OCI-LY1 (cell line): Measurements from ENCODE around the gene MFSD12.

Experiments
- H2AFZ ChIP-seq: fragments of 200-600 bp; sonication (generic), shearing (Covaris generic); 2 replicates; pipeline ENCODE4 v1.6.0; 2014; ENCODE audit warnings: antibody characterized with exemption, mild to moderate bottlenecking, low read length
- H3F3A ChIP-seq: fragments of 200-600 bp; sonication (generic), shearing (Covaris generic); 2 replicates; pipeline ENCODE4 v1.6.0; 2014; ENCODE audit warnings: mild to moderate bottlenecking, antibody characterized with exemption, low read length, moderate library complexity; ENCODE audit not compliant: insufficient read depth
- H3K27ac ChIP-seq: fragments of 200-600 bp; sonication (generic); 2 replicates; pipeline ENCODE4 v1.5.1; 2014; ENCODE audit warnings: low read length, mixed run types, mild to moderate bottlenecking, low read depth; ENCODE audit not compliant: poor library complexity, severe bottlenecking
- H3K27me3 ChIP-seq: fragments of 200-600 bp; sonication (generic); 2 replicates; pipeline ENCODE4 v1.6.0; 2014; ENCODE audit warnings: antibody characterized with exemption, mild to moderate bottlenecking, low read length, moderate library complexity; ENCODE audit not compliant: insufficient read depth
- H3K36me3 ChIP-seq: fragments of 200-600 bp; sonication (generic); 2 replicates; pipeline ENCODE4 v1.6.1; 2014; ENCODE audit warnings: mild to moderate bottlenecking, antibody characterized with exemption, low read length, moderate library complexity, mixed read lengths; ENCODE audit not compliant: insufficient read depth
- H3K4me1 ChIP-seq: fragments of 200-600 bp; sonication (generic); 2 replicates; pipeline ENCODE4 v1.5.1; 2014; ENCODE audit warnings: mild to moderate bottlenecking, low read length, moderate library complexity; ENCODE audit not compliant: insufficient read depth, severe bottlenecking
- H3K4me2 ChIP-seq: fragments of 200-600 bp; sonication (generic), shearing (Covaris generic); 2 replicates; pipeline ENCODE4 v1.6.1; 2014; ENCODE audit warnings: low read length
- H3K4me3 ChIP-seq: fragments of 200-600 bp; sonication (generic); 2 replicates; pipeline ENCODE4 v1.5.1; 2014; ENCODE audit warnings: low read length, low read depth, mild to moderate bottlenecking, mixed read lengths; ENCODE audit not compliant: poor library complexity, severe bottlenecking
- H3K79me2 ChIP-seq: fragments of 200-600 bp; shearing (Covaris generic); 2 replicates; pipeline ENCODE4 v1.6.1; 2016; ENCODE audit warnings: mixed run types, low read length, mixed read lengths; ENCODE audit not compliant: insufficient read depth
- H3K9ac ChIP-seq: fragments of 200-600 bp; sonication (generic), shearing (Covaris generic); 2 replicates; pipeline ENCODE4 v1.6.1; 2014; ENCODE audit warnings: mild to moderate bottlenecking, low read length, mixed read lengths
- H3K9me2 ChIP-seq: fragments of 200-600 bp; sonication (generic), shearing (Covaris generic); 2 replicates; pipeline ENCODE4 v1.6.1; 2014; ENCODE audit warnings: low read depth, mild to moderate bottlenecking, low read length, mixed read lengths
- H3K9me3 ChIP-seq: fragments of 200-600 bp; shearing (Covaris generic); 2 replicates; pipeline ENCODE4 v1.6.1; 2014; ENCODE audit warnings: low read length, mixed read lengths
- H4K20me1 ChIP-seq: fragments of 200-600 bp; sonication (generic), shearing (Covaris generic); 2 replicates; pipeline ENCODE4 v1.6.0; 2016; ENCODE audit warnings: mild to moderate bottlenecking, low read length; ENCODE audit not compliant: insufficient read depth
- CTCF ChIP-seq: fragments of 200-600 bp; sonication (generic), shearing (Covaris generic); IDR thresholded peaks from 2 replicates; pipeline ENCODE4 v1.5.1; 2017; ENCODE audit warnings: mild to moderate bottlenecking, antibody characterized with exemption, low read length, moderate library complexity, mixed read lengths
- EZH2 ChIP-seq: fragments of 200-600 bp; sonication (generic), shearing (Covaris generic); IDR thresholded peaks from 2 replicates; pipeline ENCODE4 v1.8.0; 2017; ENCODE audit warnings: borderline replicate concordance, mixed run types, mild to moderate bottlenecking, antibody characterized with exemption, low read length, moderate library complexity, mixed read lengths

The MFSD12 gene

GRCh38 chr19:3507371-3508120, 49.8 kb downstream of the MFSD12 start:
- no peaks in the 10 kb centered on the region for H3F3A ChIP-seq
- peaks cover 17% of the 10 kb centered on the region; the same call in 1 of the 2 replicates for H3K36me3 ChIP-seq
- TF ChIP-seq CTCF (no peak), EZH2 (no peak)
- no peaks in the 10 kb centered on the region for H4K20me1 ChIP-seq
- peak overlapping the region; percentile 36 for H3K27ac ChIP-seq
- peak overlapping the region; percentile 99 for H3K4me3 ChIP-seq
- H3K27me3 ChIP-seq = no peaks in the 10 kb centered on the region
- H3K4me2 ChIP-seq = peak overlapping the region; percentile 99
- peaks cover 11% of the 10 kb centered on the region for H3K79me2 ChIP-seq
- H3K4me1 ChIP-seq = peaks cover 21% of the 10 kb centered on the region
- H3K9me2 ChIP-seq = no peaks in the 10 kb centered on the region
- H3K9ac ChIP-seq = peak overlapping the region; percentile 99
- H2AFZ ChIP-seq = no peak overlapping the region
- H3K9me3 ChIP-seq = no peaks in the 10 kb centered on the region

DNA sequence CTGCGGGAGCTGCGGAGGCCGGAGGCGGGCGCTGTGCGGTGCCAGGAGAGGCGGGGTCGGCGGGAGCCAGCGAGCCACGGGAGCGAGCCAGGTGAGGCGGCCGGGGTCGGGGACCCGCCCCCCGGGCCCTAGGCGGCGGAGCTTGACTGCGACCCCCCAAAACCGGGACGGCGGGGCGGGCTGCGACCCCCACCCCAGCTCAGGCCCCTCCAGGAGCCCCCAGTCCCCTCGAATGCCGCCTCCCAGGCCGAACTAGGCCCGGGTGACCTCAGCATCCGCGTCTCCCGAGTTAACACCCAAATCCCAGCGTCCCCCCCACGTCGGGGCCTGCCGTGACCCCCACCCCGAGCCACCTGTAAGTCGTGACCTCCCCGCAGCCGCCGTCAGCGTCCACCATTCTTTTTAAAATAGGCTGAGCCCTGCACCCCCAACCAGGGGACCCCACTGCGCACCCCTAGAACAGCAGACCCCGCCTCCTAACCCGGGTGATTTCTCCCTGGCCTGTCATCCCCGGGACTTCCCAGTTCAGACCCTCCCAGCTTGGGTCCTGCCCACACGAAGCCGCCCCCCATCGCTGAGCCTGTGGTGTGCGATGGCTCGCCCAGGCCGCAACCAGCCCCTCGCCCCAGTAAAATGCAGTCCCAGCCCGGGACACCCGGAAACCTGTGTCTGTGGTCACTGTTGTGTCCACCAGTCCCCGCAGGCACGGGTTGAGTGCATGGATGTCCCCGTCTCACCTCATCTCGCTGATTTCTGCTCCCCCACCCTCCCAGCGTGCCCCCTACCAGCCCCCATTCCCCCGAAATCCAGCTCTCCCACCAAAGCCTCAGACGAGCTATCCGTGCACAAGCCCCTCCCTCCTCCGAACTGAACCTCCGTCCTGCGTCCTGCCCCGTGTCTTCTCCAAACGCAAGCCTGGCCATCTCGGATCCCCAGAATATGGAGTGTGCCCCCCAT, 50.7 kb downstream of the MFSD12 start:
- Histone ChIP-seq H3K27me3 (no peaks in the 10 kb centered on the region), H3K9me2 (no peaks in the 10 kb centered on the region), H3K27ac (peak overlapping the region; percentile 36), H3K4me1 (peaks cover 21% of the 10 kb centered on the region), H3F3A (no peaks in the 10 kb centered on the region), H3K4me2 (peak overlapping the region; percentile 99), H4K20me1 (no peaks in the 10 kb centered on the region), H3K4me3 (peak overlapping the region; percentile 99), H2AFZ (no peak overlapping the region), H3K9ac (peak overlapping the region; percentile 99), H3K9me3 (no peaks in the 10 kb centered on the region), H3K79me2 (peaks cover 11% of the 10 kb centered on the region), H3K36me3 (peaks cover 17% of the 10 kb centered on the region; the same call in 1 of the 2 replicates)
- TF ChIP-seq EZH2 (no peak), CTCF (no peak)

DNA sequence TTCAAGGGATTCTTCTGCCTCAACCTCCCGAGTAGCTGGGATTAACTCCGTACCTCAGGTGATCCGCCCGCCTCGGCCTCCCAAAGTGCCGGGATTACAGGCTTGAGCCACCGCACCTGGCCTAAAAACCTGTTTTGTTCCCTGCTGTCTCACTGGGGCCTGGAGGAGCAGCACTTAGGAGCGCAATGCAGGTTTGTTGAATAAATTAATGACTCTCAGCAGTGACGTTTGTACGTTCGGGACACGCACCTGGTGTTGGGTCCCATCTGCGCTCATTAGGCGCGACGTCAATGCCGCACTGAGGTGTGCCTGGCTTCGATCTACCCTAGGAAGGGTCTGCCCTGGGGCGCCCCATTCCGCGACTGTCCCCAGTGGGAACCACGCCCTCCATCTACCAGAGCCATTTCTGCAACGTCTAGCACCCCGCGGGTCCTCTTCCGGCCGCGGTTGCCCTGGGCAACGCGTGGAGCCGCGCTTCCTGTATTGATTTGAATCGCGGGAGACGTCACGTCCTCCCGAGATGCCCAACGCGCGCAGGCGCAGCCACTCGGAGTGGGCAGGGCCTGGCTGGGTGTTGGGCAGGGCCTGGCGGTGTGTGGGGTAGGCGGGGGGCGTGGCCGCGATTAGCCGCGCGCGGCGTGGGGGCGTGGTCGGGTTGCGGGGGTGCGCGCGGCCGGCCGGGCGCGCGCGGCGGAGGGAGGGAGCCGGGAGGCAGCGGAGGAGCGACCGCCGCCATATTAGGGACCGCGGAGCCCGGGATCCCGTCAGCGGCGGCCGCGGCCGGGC, 51.6 kb downstream of the MFSD12 start, which contains the start of gene FZR1:
Gene FZR1 (plus strand): TSS at position 714 of the 786 bp plus-strand sequence. CDS start 16,679 bp downstream, outside the sequence.
- no peak for TF ChIP-seq CTCF
- no peak for TF ChIP-seq EZH2
- no peaks in the 10 kb centered on the region for H3F3A ChIP-seq
- H3K4me1 ChIP-seq = peaks cover 21% of the 10 kb centered on the region
- no peaks in the 10 kb centered on the region for H3K9me2 ChIP-seq
- H3K9me3 ChIP-seq = no peaks in the 10 kb centered on the region
- peak within 1 kb of the TSS; percentile 99 for H3K9ac ChIP-seq
- peak within 1 kb of the TSS; percentile 99 for H3K4me2 ChIP-seq
- H4K20me1 ChIP-seq = no peaks in the 10 kb centered on the region
- peak within 1 kb of the TSS; percentile 82 for H3K27ac ChIP-seq
- peak within 1 kb of the TSS; percentile 99 for H3K4me3 ChIP-seq
- H3K27me3 ChIP-seq = no peaks in the 10 kb centered on the region
- H3K79me2 ChIP-seq = peaks cover 11% of the 10 kb centered on the region
- no peak within 1 kb of the TSS for H2AFZ ChIP-seq
- peaks cover 12% of the 10 kb centered on the region; the same call in 1 of the 2 replicates for H3K36me3 ChIP-seq
